ENCODE data around the gene CUBN. TPM values are rescaled to one million over a fixed set of nuclear protein-coding genes. Genes with fewer than 3 reads are reported as not detected.
A peak's percentile ranks its signal among the peaks of the same experiment; 100 is the strongest.
"Not testable (repeated sequence)": the region's sequence is repeated elsewhere in the genome, so short reads cannot be mapped to it uniquely, and the experiment has no call there.

The CUBN gene
- total RNA-seq, 1 donor from 2014 or later = 4.0 TPM

DNA sequence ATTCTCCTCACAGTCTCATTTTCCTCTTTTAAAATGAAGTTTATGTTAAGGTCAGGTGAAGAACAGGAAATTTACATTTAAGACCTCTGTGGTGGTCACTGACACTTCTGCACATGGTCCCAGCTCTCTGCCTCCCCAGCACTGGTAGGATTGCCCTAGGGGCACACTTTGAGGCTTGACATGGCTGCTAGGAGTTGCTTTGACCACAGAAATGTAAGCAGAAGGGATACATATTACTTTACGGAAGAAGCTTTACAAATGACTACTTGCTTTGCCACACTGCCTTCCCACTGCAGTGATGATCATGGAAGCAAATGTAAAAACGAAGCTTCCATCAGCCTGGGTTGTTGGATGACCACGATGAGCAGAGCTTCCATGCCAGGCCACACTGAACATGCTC, 259.3 kb downstream of the CUBN start:
- no peak for DNase-seq (ENCODE audit: low read depth)

DNA sequence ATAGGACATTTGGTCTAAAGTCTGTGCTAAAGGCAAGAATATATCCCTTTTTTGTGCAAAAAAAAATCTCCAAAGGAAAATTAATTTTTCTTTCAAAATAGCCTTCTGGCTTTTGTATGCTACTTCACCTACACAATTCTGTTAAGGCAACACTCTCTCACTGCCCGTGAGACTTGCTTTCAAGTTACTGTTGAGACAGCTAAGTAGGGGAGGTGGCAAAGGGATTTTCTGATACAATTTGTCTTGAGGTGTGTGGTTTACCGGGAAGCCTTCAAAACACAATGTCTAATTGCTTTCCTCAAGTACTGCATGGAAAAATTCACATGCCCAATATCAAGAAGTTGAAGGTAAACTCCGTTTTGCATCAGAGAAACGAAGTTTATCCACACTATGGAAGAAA, 261.6 kb downstream of the CUBN start:
- DNase-seq (ENCODE audit: low read depth) = peak; percentile 36

DNA sequence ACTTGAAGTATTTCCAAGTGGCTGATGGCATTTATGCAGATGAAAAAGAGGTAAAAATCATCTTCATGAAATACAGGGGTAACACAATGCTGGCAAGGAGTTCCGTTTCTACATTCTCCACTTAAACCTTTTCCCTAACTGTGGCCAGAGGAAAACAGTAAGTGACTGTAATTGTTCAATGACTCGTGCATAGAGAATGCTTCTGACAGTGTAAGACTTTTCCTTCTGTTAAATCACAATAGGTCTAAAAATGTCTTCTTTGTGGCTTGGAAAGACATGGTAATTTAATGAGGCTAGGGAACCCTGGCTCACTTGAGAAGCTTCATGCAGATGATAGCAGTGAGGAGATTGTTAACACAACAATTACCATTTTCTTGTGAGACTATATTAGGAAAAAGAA, 262.1 kb downstream of the CUBN start:
- peak; percentile 89 for DNase-seq (ENCODE audit: low read depth)

DNA sequence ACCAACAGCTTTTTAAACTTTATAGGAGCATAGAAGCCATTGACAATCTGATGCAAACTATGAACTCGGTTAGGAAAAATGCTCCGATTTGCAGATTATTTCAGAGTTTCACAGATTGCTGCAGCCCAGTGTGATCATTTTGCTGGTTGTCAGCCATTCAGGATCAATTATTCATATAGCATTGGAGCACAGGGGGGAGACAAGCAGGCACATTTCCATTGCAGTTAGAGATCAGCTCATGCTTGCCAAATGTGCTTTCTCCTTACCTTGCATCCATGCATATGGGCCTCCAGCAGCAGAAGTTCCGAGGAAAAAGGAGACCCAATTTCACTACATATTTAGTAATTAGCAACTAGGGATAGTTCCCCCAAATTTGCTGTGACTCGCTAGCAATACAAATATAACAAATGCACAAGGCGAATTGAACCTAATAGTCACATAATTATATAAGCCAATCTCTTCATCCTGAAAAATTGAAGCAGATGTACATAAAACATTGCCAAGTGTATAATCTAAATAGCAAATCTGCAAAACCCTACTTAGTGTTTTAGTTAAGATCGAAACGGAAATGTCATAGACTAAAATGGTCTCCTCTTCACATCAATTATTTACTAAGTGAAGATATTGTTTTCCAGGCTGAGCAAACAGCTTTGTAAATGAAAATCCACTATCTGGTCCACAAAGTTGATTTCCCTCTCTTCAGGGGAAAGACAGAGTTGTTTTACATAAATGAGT, 262.9 kb downstream of the CUBN start:
- DNase-seq (ENCODE audit: low read depth) = no peak

DNA sequence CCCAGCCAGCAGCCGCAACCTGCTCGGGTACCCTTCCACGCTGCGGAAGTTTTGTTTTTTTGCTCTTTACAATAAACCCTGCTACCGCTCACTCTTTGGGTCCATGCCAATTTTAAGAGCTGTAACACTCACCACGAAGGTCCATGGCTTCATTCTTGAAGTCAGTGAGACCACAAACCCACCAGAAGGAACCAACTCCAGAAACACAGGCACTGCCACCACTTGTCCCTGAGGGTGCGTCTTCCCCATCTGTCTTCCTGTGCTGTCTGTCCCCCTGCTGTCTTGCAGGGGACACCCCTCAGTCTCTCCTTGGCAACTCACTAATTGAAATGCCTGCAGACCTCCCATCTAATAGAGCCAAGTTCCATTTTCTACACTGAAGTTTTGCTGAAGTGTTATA, 263.8 kb downstream of the CUBN start:
- DNase-seq (ENCODE audit: low read depth) = no peak

DNA sequence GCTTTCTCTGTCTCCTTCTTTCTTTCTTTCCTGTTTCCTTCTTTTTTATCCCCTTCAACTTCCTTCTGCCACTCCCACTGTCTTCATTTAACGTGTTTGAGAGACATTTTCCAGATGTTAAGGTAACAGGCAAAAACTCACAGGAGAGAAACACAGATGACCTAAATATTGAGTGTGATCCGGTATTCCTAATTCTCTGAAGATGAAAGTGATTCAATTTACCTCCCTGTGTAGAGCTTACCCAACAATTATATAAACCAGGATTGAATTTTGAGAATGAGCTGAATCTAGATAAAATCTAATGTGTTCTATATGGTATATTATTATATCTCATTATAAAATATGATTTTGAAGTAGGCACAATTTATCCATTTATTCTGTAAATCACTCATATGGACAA, 265.8 kb downstream of the CUBN start:
- DNase-seq (ENCODE audit: low read depth) = no peak

DNA sequence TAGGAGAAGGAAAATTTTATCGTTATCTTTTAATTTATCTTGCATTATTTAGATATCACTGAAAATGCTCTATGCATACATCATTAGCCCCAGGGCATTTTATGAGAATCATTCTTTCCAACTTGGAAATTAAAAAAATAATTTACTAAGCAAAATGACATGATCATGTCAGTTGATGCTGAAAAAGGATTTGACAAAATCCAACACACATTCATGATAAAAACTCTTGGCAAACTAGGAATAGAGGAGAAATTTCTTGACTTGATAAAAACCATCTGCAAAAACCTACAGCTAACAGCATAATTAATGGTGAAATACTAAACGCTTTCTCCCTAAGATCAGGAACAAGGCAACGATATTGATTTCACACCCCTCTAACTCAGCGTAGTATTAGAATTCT, 272.2 kb downstream of the CUBN start:
- no peak for DNase-seq (ENCODE audit: low read depth)

DNA sequence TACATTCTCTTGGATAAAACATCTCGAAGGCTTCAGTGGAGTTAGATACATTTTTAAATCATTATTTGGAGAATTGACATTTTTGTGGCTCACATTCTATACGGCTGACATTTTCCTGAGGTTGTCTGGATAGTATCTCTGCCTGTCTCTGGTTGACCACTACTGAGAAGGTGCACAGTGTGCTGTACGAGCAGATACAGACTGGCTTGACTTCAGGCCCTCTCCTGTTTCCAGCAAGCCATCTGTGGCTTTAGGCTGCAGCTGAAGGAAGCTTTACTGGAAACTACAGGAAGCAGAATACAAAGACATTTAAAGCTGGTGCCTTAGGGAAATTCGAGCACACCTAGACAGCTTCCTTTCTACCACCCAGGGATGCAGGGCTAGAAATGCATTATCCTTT, 273.0 kb downstream of the CUBN start:
- DNase-seq (ENCODE audit: low read depth) = no peak

DNA sequence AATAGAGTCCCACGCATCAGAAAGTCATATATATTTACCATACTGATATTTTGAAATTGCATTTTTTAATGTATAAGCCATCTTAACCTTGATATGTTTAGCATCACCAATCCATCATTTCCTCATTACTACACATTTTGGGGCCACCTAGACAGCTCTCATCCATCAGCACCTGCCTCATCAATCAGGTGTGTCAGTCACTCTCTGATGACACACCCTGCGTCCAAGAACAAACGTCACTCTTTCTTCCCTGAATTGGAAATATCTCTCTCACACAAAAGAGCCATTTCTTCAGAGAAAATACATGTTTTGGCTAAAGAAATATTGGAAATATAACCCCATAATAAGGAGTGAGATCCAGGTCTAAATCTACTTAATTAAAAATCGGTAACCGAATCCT, 273.5 kb downstream of the CUBN start:
- no peak for DNase-seq (ENCODE audit: low read depth)

DNA sequence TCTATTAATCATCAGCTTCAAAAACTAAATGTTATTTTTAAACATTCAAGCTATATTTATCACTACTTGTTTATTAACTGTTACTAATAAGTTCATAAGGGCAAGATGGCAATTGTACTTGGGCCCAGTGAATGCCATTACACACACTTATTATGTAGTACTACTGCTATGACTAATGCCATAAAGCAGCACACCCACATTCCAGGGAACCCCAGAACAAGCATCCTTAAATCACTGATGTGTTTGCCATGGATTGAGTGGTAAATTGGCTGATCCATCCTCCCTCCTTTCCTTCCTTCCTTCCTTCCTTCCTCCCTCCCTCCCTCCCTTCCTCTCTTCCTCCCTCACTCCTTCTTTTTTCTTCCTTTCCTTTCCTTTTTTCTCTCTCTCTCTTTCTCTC, 275.0 kb downstream of the CUBN start:
- DNase-seq (ENCODE audit: low read depth) = peak; percentile 88

DNA sequence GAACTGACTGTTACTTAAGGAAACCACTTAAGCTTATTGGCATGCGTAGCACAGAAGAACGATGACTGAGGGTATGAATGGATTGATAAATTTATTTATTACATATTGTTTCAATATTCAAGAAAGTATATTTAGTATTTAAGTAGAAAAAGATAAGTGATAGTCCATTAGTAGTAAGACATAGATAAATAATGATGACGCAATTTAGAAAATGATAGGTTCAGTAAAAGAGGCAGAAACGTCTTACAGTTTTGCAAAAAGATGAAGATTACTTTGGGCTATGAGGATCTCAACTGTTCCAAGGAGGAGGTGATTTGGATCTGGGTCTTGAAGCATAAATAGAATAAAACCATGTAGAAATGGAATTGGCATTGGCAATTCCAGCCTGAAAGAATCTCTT, 275.8 kb downstream of the CUBN start:
- no peak for DNase-seq (ENCODE audit: low read depth)

DNA sequence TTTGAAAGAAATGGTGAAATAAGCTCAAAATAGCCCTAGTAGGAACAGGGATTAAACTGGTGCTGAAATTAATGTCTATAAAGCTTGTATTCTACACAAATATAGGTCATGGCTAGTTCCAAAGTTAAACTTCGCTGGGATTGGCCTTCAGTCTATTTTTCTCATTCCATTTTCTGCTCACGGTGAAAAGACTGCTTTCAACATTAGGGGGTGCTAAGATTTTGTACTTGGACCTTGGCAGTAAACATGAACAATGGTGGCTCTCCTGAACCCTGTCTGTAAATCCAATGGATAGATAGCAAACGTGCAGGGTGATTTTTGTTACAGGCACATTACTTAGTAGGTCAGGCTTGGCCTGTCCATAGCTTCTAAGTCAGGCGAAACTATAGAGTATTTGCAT, 276.4 kb downstream of the CUBN start:
- DNase-seq (ENCODE audit: low read depth) = peak; percentile 68

DNA sequence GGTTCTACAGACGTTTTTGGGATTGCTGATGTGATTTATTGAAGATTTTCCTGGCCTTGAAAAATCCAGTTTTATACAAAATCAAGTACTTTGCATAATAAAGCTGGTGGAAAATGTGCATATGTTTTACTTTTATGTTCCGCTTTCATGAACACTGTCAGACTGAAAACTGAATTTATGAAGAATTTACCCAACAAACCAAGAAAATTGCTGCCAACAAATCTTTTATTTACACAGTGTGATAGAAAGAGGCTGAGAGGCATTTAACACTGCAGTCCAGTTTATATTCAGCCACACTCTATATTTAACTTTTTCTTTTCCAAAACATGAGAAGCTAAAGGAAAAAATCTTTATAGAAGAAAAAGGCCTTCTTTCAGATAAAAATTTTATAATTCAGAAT, 277.0 kb downstream of the CUBN start:
- DNase-seq (ENCODE audit: low read depth) = no peak

DNA sequence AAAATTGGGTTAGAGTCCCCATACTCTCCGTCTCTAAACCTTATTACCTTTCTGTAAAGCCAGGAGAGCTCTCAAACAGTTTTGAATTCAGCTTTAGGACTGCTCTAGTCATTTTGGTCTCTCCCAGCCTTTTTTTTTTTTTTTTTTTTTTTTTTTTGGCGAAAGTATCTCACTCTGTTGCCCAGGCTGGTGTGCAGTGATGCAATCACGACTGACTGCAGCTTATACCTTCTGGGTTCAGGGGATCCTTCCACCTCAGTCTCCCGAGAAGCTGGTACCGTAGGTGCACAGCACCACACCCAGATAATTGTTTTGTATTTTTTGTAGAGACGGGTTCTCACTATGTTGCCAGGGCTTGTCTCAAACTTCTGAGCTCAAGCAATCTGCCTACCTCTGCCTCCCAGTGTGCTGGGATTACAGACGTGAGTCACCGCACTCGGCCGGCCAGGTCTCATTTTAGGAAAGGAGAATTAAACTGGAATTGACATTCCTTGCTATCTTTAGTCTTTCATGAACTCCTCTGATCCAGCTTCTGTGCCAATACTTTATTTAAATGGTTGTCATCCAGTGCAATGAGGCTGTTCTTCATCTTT, 281.0 kb downstream of the CUBN start:
- DNase-seq (ENCODE audit: low read depth) = no peak

DNA sequence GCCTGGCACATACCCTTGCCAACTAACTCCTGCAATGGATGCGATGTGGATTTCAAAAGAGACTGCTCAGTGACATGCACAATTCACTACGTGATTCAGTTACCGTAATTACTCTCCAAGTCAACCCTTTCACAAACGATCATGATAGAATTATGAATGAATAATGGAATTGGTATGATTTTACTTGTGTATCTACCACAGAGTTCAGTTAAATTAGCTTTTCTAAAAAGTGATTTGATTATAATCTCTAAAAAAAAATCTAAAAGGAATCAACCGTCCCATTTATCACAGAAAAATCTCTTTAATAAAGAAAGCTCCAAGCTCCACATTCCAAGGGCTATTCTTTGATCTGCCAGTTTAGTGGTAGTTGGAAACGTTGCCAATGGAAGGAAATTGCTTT, 282.0 kb downstream of the CUBN start:
- no peak for DNase-seq (ENCODE audit: low read depth)

DNA sequence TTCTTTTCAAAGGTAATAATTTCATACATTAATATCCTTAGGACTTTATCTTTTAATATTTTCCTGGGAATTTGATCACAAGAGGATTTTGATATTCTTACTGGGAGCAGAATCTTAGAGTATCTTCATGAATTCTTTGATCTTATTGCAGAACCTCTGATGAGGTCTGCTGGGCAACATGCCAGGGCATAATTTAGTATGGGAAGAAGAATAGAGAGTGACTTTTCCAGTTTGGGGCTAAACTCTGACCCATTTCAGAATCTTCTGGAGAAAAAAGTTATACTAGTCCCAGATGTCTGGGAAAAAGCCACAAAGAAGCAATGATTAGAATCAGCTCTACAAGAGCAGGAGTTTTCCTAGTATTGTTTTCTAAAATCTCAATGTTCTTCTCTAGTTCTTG, 284.4 kb downstream of the CUBN start:
- DNase-seq (ENCODE audit: low read depth) = no peak

DNA sequence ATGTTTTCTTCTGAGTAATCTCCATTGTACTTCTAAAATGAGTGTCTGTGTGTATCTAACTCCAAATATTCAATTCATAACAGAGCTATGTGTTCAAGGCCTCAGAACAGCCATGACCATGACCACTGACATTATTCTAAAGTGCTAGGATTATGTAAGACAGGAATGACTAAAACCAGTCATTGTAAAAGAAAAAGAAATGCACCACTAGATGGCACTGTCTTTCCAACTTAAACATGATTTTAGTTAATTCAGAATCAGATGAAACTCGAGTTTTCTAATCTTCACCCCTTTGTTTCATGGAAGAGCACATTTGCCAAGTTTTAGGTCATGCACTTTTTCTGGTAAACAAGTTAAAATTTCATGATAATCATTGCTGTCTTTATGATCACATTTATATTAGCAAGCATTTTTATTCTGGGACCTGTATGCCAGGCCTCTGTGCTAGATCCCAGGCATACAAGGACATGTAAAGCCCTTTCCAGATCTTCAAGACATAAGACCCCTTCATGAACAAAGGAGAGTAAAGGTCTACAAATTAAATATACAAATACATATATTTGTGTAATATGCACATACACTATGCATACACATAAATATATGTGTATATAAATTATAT, 286.2 kb downstream of the CUBN start:
- peak; percentile 85 for DNase-seq (ENCODE audit: low read depth)

DNA sequence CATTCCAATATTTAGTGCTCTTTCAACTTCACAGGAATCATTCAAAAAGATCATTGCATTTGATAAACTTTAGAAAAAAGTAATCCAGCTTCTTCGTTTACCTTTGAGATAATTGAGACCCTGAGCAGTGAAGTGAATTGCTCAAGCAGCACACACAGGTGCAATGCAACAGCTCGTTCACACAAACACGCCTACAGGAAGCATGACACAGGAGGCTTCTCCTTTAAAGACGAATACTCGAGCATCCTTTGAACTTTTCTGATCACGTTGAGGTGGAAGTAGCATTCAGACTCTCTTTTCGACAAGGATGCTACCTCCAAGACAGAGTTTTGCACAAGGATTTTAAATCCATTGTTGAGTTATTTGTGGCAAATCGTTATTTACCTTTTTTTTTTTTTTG, 294.4 kb downstream of the CUBN start:
- DNase-seq (ENCODE audit: low read depth) = no peak

DNA sequence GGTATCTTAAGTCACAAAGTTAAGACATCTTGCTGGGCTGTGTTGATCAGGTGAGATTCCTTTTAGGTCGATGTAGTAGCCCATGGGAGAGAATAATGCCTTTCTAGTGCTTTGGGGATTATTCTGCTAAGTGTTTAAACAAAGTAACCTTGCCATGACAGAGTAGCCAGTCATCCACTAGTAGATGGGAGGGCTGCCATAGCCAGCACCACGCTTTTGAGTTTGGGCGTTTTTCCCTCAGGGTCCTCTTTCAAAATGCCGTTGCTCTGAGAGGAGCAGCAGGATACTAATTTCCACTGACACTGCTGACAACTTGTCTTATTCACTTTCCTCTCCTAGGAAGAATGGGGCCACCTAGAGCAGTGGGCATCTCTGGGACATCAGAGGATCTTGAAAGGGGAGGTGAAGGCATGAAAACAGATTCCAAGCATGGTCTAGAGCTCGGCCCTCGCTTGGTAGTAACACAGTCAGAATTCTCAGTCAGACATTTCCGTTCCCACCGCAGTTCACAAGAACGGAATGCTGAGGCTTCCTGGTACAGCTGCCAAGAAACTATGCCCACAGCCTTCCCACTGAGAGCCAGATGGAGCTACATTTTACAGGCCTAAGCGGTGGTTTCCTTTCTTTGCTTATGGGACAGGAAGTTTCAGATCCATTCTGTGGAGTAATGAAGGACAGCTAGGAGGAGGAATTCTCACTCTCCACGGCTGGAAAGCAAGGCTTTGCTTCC, 297.1 kb downstream of the CUBN start:
- DNase-seq (ENCODE audit: low read depth) = peak; percentile 79

DNA sequence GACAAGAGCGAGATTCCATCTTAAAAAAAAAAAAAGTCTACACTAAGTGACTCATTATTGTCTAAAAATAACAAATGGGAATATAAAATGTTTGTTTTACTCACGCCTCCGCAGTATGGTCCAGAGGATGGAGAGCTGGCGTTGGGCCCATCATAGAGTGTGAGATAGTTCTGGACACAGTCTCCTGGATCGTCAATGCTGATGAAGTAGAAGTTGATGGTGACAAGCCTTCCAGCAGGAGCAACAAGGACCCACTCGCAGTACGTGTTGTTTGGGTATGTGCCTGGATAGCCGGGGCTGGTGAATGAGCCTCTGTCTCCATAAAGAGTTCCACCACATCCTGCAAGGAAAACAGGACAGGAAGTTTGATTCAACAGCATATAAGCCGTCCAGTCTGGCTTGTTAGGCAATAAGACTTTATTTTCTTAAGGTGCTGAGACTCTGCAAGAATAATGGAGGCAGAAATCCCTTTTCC, 300.9 kb downstream of the CUBN start:
- DNase-seq (ENCODE audit: low read depth) = peak; percentile 77

DNA sequence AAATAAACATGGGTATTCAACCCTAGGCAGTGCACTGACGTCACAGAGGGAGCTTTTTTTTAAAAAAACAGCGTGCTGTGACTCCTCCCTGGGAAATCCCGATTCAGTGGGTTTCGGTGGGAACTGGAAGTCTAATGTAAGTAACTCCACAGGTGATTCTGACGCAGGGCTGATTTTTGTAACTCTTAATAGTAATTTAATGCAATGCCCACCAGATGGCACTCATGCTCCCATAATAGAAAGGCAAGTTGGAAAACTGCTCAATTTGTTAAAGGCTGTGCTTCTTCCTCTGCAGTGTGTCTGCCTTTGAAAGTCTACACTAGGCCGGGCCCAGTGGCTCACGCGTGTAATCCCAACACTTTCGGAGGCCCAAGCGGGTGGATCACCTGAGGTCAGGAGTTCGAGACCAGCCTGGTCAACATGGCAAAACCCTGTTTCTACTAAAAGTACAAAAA, 301.5 kb downstream of the CUBN start:
- DNase-seq (ENCODE audit: low read depth) = peak; percentile 75

DNA sequence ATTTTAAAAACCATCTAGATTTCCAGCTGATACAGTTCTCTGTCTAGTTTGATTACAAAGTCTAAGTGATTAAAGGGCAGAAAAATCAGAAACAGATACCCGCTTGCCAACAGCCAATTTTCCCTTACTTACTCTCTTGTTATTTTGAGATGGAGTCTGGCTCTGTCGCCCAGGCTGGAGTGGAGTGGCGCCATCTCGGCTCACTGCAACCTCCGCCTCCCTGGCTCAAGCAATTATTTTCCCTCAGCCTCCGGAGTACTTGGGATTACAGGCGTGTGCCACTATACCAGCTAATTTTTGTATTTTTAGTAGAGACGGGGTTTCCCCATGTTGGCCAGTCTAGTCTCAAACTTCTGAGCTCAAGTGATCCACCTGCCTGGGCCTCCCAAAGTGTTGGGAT, 302.1 kb downstream of the CUBN start:
- DNase-seq (ENCODE audit: low read depth) = not testable (repeated sequence)
